ENCODE measurements around the gene SCAMP2.
"Not testable (repeated sequence)": the region's sequence is repeated elsewhere in the genome, so short reads cannot be mapped to it uniquely, and the experiment has no call there.

The SCAMP2 gene

GRCh38 chr15:74889883-74890664, 16.9 kb upstream of the SCAMP2 start, which contains the start of gene MPI:
Gene MPI (plus strand): TSS chr15:74890042. CDS start chr15:74890074, 32 bp downstream.
- peak; percentile 91 for DNase-seq (ENCODE audit: low spot score)

GRCh38 chr15:74889390-74889882, 16.3 kb upstream of the SCAMP2 start:
- DNase-seq (ENCODE audit: low spot score): peak; percentile 71

- DNase-seq (ENCODE audit: low spot score): no peak
Measured at GRCh38 chr15:74888716-74889115, 15.6 kb upstream of the SCAMP2 start.

GRCh38 chr15:74887537-74888193, 14.5 kb upstream of the SCAMP2 start:
- not testable (repeated sequence) for DNase-seq (ENCODE audit: low spot score)

GRCh38 chr15:74885461-74885860, 12.3 kb upstream of the SCAMP2 start:
- no peak for DNase-seq (ENCODE audit: low spot score)

GRCh38 chr15:74884428-74885223, 11.5 kb upstream of the SCAMP2 start:
- no peak for DNase-seq (ENCODE audit: low spot score)

- no peak for DNase-seq (ENCODE audit: low spot score)
Measured at GRCh38 chr15:74882528-74882927, 9.4 kb upstream of the SCAMP2 start.

- no peak for DNase-seq (ENCODE audit: low spot score)
Measured at GRCh38 chr15:74878273-74878672, 5.1 kb upstream of the SCAMP2 start.

- no peak for DNase-seq (ENCODE audit: low spot score)
Measured at GRCh38 chr15:74873756-74874424, 725 bp upstream of the SCAMP2 start.

- DNase-seq (ENCODE audit: low spot score): no peak
Measured at GRCh38 chr15:74872702-74873035, 496 bp downstream of the SCAMP2 start.

- DNase-seq (ENCODE audit: low spot score): no peak
Measured at GRCh38 chr15:74870436-74871215, 2.5 kb downstream of the SCAMP2 start.

- DNase-seq (ENCODE audit: low spot score): peak; percentile 11
Measured at GRCh38 chr15:74869726-74870407, 3.3 kb downstream of the SCAMP2 start.

GRCh38 chr15:74869372-74869725, 3.8 kb downstream of the SCAMP2 start:
- DNase-seq (ENCODE audit: low spot score): no peak

- DNase-seq (ENCODE audit: low spot score): no peak
Measured at GRCh38 chr15:74868059-74868458, 5.1 kb downstream of the SCAMP2 start.

GRCh38 chr15:74867466-74868038, 5.6 kb downstream of the SCAMP2 start:
- DNase-seq (ENCODE audit: low spot score): no peak

GRCh38 chr15:74866090-74866489, 7.1 kb downstream of the SCAMP2 start:
- DNase-seq (ENCODE audit: low spot score): no peak

GRCh38 chr15:74865316-74865715, 7.8 kb downstream of the SCAMP2 start:
- DNase-seq (ENCODE audit: low spot score): no peak

GRCh38 chr15:74864296-74864695, 8.9 kb downstream of the SCAMP2 start:
- no peak for DNase-seq (ENCODE audit: low spot score)

GRCh38 chr15:74863239-74864056, 9.7 kb downstream of the SCAMP2 start:
- no peak for DNase-seq (ENCODE audit: low spot score)

- no peak for DNase-seq (ENCODE audit: low spot score)
Measured at GRCh38 chr15:74858369-74858740, 14.8 kb downstream of the SCAMP2 start.

All from cerebellar cortex (tissue), 1 donor.